Measurements from ENCODE around the gene PRAMEF8. TPM values are rescaled to one million over a fixed set of nuclear protein-coding genes. Genes with fewer than 3 reads are reported as not detected.
"Not testable (repeated sequence)": the region's sequence is repeated elsewhere in the genome, so short reads cannot be mapped to it uniquely, and the experiment has no call there.

Gene PRAMEF8
- total and polyA plus RNA-seq, 2 donors from 2014 or later: not detected

GRCh38 chr1:13277016-13277415 lies 7.9 kb downstream of the PRAMEF8 start:
- H3K27me3 ChIP-seq (ENCODE audit: control insufficient read depth, insufficient read depth, low read length); DNase-seq; FAIRE-seq; H3K4me3 ChIP-seq (ENCODE audit: low read length in 3 of 3); H3K36me3 ChIP-seq (ENCODE audit: control insufficient read depth in 2 of 3, insufficient read depth in 3 of 3, low read length in 3 of 3); H3K9me3 ChIP-seq (ENCODE audit: control insufficient read depth in 2 of 3, insufficient read depth in 1 of 3, low read length in 3 of 3); H3K27ac ChIP-seq (ENCODE audit: low read depth in 2 of 2, low read length in 2 of 2); H3K9ac ChIP-seq (ENCODE audit: low read length in 3 of 3); H3K4me1 ChIP-seq (ENCODE audit: control insufficient read depth in 2 of 3, insufficient read depth in 2 of 3, low read depth in 1 of 3, low read length in 3 of 3); intact Hi-C loops (cut with DNase I): not testable (repeated sequence)

- FAIRE-seq; DNase-seq; H3K27ac ChIP-seq (ENCODE audit: low read depth in 2 of 2, low read length in 2 of 2); H3K27me3 ChIP-seq (ENCODE audit: control insufficient read depth, insufficient read depth, low read length); H3K36me3 ChIP-seq (ENCODE audit: control insufficient read depth in 2 of 3, insufficient read depth in 3 of 3, low read length in 3 of 3); H3K4me1 ChIP-seq (ENCODE audit: control insufficient read depth in 2 of 3, insufficient read depth in 2 of 3, low read depth in 1 of 3, low read length in 3 of 3); H3K9ac ChIP-seq (ENCODE audit: low read length in 3 of 3); H3K4me3 ChIP-seq (ENCODE audit: low read length in 3 of 3); H3K9me3 ChIP-seq (ENCODE audit: control insufficient read depth in 2 of 3, insufficient read depth in 1 of 3, low read length in 3 of 3); intact Hi-C loops (cut with DNase I): not testable (repeated sequence)
These were observed 19.8 kb downstream of the PRAMEF8 start for GRCh38 chr1:13265124-13265523.

- H3K27me3 ChIP-seq (ENCODE audit: control insufficient read depth, insufficient read depth, low read length); H3K4me1 ChIP-seq (ENCODE audit: control insufficient read depth in 2 of 3, insufficient read depth in 2 of 3, low read depth in 1 of 3, low read length in 3 of 3); DNase-seq; H3K9me3 ChIP-seq (ENCODE audit: control insufficient read depth in 2 of 3, insufficient read depth in 1 of 3, low read length in 3 of 3); intact Hi-C loops (cut with DNase I); H3K9ac ChIP-seq (ENCODE audit: low read length in 3 of 3); H3K27ac ChIP-seq (ENCODE audit: low read depth in 2 of 2, low read length in 2 of 2); H3K4me3 ChIP-seq (ENCODE audit: low read length in 3 of 3); FAIRE-seq; H3K36me3 ChIP-seq (ENCODE audit: control insufficient read depth in 2 of 3, insufficient read depth in 3 of 3, low read length in 3 of 3): not testable (repeated sequence)
These were observed 31.0 kb downstream of the PRAMEF8 start, which contains the start of gene PRAMEF5 for GRCh38 chr1:13253898-13254297. TSS of gene PRAMEF5 (plus strand) at chr1:13254198. CDS start at chr1:13259269, 5,071 bp downstream.

GRCh38 chr1:13247122-13247521 lies 37.8 kb downstream of the PRAMEF8 start:
- H3K27me3 ChIP-seq (ENCODE audit: control insufficient read depth, insufficient read depth, low read length); DNase-seq; FAIRE-seq; H3K4me1 ChIP-seq (ENCODE audit: control insufficient read depth in 2 of 3, insufficient read depth in 2 of 3, low read depth in 1 of 3, low read length in 3 of 3); H3K4me3 ChIP-seq (ENCODE audit: low read length in 3 of 3); H3K36me3 ChIP-seq (ENCODE audit: control insufficient read depth in 2 of 3, insufficient read depth in 3 of 3, low read length in 3 of 3); H3K9ac ChIP-seq (ENCODE audit: low read length in 3 of 3); intact Hi-C loops (cut with DNase I); H3K9me3 ChIP-seq (ENCODE audit: control insufficient read depth in 2 of 3, insufficient read depth in 1 of 3, low read length in 3 of 3); H3K27ac ChIP-seq (ENCODE audit: low read depth in 2 of 2, low read length in 2 of 2): not testable (repeated sequence)

- FAIRE-seq; H3K9me3 ChIP-seq (ENCODE audit: control insufficient read depth in 2 of 3, insufficient read depth in 1 of 3, low read length in 3 of 3); DNase-seq; H3K9ac ChIP-seq (ENCODE audit: low read length in 3 of 3); H3K4me1 ChIP-seq (ENCODE audit: control insufficient read depth in 2 of 3, insufficient read depth in 2 of 3, low read depth in 1 of 3, low read length in 3 of 3); H3K4me3 ChIP-seq (ENCODE audit: low read length in 3 of 3); intact Hi-C loops (cut with DNase I); H3K27me3 ChIP-seq (ENCODE audit: control insufficient read depth, insufficient read depth, low read length); H3K36me3 ChIP-seq (ENCODE audit: control insufficient read depth in 2 of 3, insufficient read depth in 3 of 3, low read length in 3 of 3); H3K27ac ChIP-seq (ENCODE audit: low read depth in 2 of 2, low read length in 2 of 2): not testable (repeated sequence)
These were observed 38.4 kb downstream of the PRAMEF8 start for GRCh38 chr1:13246554-13246871.

GRCh38 chr1:13245841-13246553 lies 38.9 kb downstream of the PRAMEF8 start:
- H3K36me3 ChIP-seq (ENCODE audit: control insufficient read depth in 2 of 3, insufficient read depth in 3 of 3, low read length in 3 of 3); H3K27ac ChIP-seq (ENCODE audit: low read depth in 2 of 2, low read length in 2 of 2); FAIRE-seq; intact Hi-C loops (cut with DNase I); H3K9ac ChIP-seq (ENCODE audit: low read length in 3 of 3); H3K9me3 ChIP-seq (ENCODE audit: control insufficient read depth in 2 of 3, insufficient read depth in 1 of 3, low read length in 3 of 3); DNase-seq; H3K27me3 ChIP-seq (ENCODE audit: control insufficient read depth, insufficient read depth, low read length); H3K4me1 ChIP-seq (ENCODE audit: control insufficient read depth in 2 of 3, insufficient read depth in 2 of 3, low read depth in 1 of 3, low read length in 3 of 3); H3K4me3 ChIP-seq (ENCODE audit: low read length in 3 of 3): not testable (repeated sequence)

- H3K9me3 ChIP-seq (ENCODE audit: control insufficient read depth in 2 of 3, insufficient read depth in 1 of 3, low read length in 3 of 3); DNase-seq; H3K4me3 ChIP-seq (ENCODE audit: low read length in 3 of 3); H3K36me3 ChIP-seq (ENCODE audit: control insufficient read depth in 2 of 3, insufficient read depth in 3 of 3, low read length in 3 of 3); H3K4me1 ChIP-seq (ENCODE audit: control insufficient read depth in 2 of 3, insufficient read depth in 2 of 3, low read depth in 1 of 3, low read length in 3 of 3); H3K27ac ChIP-seq (ENCODE audit: low read depth in 2 of 2, low read length in 2 of 2); intact Hi-C loops (cut with DNase I); H3K27me3 ChIP-seq (ENCODE audit: control insufficient read depth, insufficient read depth, low read length); H3K9ac ChIP-seq (ENCODE audit: low read length in 3 of 3); FAIRE-seq: not testable (repeated sequence)
These were observed 41.2 kb downstream of the PRAMEF8 start for GRCh38 chr1:13243536-13244263.

- FAIRE-seq; DNase-seq; H3K27me3 ChIP-seq (ENCODE audit: control insufficient read depth, insufficient read depth, low read length); H3K4me1 ChIP-seq (ENCODE audit: control insufficient read depth in 2 of 3, insufficient read depth in 2 of 3, low read depth in 1 of 3, low read length in 3 of 3); H3K9me3 ChIP-seq (ENCODE audit: control insufficient read depth in 2 of 3, insufficient read depth in 1 of 3, low read length in 3 of 3); H3K36me3 ChIP-seq (ENCODE audit: control insufficient read depth in 2 of 3, insufficient read depth in 3 of 3, low read length in 3 of 3); intact Hi-C loops (cut with DNase I); H3K27ac ChIP-seq (ENCODE audit: low read depth in 2 of 2, low read length in 2 of 2); H3K4me3 ChIP-seq (ENCODE audit: low read length in 3 of 3); H3K9ac ChIP-seq (ENCODE audit: low read length in 3 of 3): not testable (repeated sequence)
These were observed 45.3 kb downstream of the PRAMEF8 start for GRCh38 chr1:13239633-13240032.

All from kidney (tissue), 11 donors.